ENCODE results near the gene DPYSL4.

DPYSL4 gene

GRCh38 chr10:132225073-132225848, 38.5 kb downstream of the DPYSL4 start:
- no peak for TF ChIP-seq EZH2phosphoT487 (IDR thresholded peaks at IDR 0.05; ENCODE audit: borderline replicate concordance, low read length)
- TF ChIP-seq, protein P1, sequence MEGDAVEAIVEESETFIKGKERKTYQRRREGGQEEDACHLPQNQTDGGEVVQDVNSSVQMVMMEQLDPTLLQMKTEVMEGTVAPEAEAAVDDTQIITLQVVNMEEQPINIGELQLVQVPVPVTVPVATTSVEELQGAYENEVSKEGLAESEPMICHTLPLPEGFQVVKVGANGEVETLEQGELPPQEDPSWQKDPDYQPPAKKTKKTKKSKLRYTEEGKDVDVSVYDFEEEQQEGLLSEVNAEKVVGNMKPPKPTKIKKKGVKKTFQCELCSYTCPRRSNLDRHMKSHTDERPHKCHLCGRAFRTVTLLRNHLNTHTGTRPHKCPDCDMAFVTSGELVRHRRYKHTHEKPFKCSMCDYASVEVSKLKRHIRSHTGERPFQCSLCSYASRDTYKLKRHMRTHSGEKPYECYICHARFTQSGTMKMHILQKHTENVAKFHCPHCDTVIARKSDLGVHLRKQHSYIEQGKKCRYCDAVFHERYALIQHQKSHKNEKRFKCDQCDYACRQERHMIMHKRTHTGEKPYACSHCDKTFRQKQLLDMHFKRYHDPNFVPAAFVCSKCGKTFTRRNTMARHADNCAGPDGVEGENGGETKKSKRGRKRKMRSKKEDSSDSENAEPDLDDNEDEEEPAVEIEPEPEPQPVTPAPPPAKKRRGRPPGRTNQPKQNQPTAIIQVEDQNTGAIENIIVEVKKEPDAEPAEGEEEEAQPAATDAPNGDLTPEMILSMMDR (IDR thresholded peaks at IDR 0.05; ENCODE audit: low read depth, low read length, poor library complexity, severe bottlenecking), result no peak

DNA sequence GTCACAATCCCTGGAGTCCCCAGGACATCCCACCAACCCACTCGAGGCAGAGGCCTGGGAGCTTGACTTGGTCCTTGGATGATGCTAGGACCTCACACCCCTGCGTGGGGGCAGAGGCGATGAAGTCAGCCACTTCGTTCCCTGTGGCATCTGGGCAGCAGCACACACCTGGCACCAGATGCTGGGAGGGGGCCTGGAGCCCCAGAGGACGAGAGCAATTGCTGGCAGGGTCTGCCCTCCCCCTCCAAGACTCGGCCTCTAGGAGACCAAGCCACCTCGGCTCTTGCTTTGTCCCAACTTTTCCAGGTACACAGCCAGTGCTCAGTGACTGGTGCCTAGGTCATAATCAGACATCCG, 39.1 kb downstream of the DPYSL4 start:
- Histone ChIP-seq H3K9me2 (replicated peaks; ENCODE audit: control insufficient read depth, low read length) (no peaks in the 10 kb centered on the region), H3K27ac (ENCODE audit: low read depth, low read length) (no peak overlapping the region), H3K4me3 (ENCODE audit: low read length) (no peak overlapping the region), H3K36me3 (ENCODE audit: control insufficient read depth, low read length) (no peaks in the 10 kb centered on the region), H4K20me1 (ENCODE audit: control insufficient read depth, insufficient read depth, low read depth, low read length) (no peaks in the 10 kb centered on the region), H3K4me1 (ENCODE audit: control insufficient read depth, low read length) (peaks cover 12% of the 10 kb centered on the region), H3F3A (ENCODE audit: control insufficient read depth, insufficient read depth) (no peaks in the 10 kb centered on the region), H3K9me3 (ENCODE audit: control insufficient read depth, insufficient read depth, low read length) (no peaks in the 10 kb centered on the region), H3K4me2 (ENCODE audit: low read length) (no peak overlapping the region), H3K27me3 (ENCODE audit: control insufficient read depth, low read length) (no peaks in the 10 kb centered on the region), H3K79me2 (ENCODE audit: control insufficient read depth, low read length) (no peaks in the 10 kb centered on the region)
- TF ChIP-seq, protein P1 (IDR thresholded peaks at IDR 0.05; ENCODE audit: low read depth, low read length, poor library complexity, severe bottlenecking), result no peak
- TF ChIP-seq EZH2phosphoT487 (IDR thresholded peaks at IDR 0.05; ENCODE audit: borderline replicate concordance, low read length), result no peak

More at GRCh38 chr10:132225073-132225848, 38.5 kb downstream of the DPYSL4 start:
- no peaks in the 10 kb centered on the region for H4K20me1 ChIP-seq (ENCODE audit: control insufficient read depth, insufficient read depth, low read depth, low read length)
- no peak overlapping the region for H3K4me2 ChIP-seq (ENCODE audit: low read length)
- no peaks in the 10 kb centered on the region for H3K27me3 ChIP-seq (ENCODE audit: control insufficient read depth, low read length)
- H3K27ac ChIP-seq (ENCODE audit: low read depth, low read length), result no peak overlapping the region
- peaks cover 10% of the 10 kb centered on the region for H3K4me1 ChIP-seq (ENCODE audit: control insufficient read depth, low read length)
- no peaks in the 10 kb centered on the region for H3K36me3 ChIP-seq (ENCODE audit: control insufficient read depth, low read length)
- no peaks in the 10 kb centered on the region for H3K9me3 ChIP-seq (ENCODE audit: control insufficient read depth, insufficient read depth, low read length)
- H3K4me3 ChIP-seq (ENCODE audit: low read length), result no peak overlapping the region
- H3K9me2 ChIP-seq (replicated peaks; ENCODE audit: control insufficient read depth, low read length), result no peaks in the 10 kb centered on the region
- no peaks in the 10 kb centered on the region for H3K79me2 ChIP-seq (ENCODE audit: control insufficient read depth, low read length)
- no peaks in the 10 kb centered on the region for H3F3A ChIP-seq (ENCODE audit: control insufficient read depth, insufficient read depth)

- H3K27me3 ChIP-seq (ENCODE audit: control insufficient read depth, low read length), result no peaks in the 10 kb centered on the region
Measured at GRCh38 chr10:132226586-132227405, 40.0 kb downstream of the DPYSL4 start.

More at GRCh38 chr10:132226586-132227405, 40.0 kb downstream of the DPYSL4 start:
- Histone ChIP-seq H4K20me1 (ENCODE audit: control insufficient read depth, insufficient read depth, low read depth, low read length) (no peaks in the 10 kb centered on the region), H3K9me2 (replicated peaks; ENCODE audit: control insufficient read depth, low read length) (no peaks in the 10 kb centered on the region), H3K4me3 (ENCODE audit: low read length) (no peak overlapping the region), H3K79me2 (ENCODE audit: control insufficient read depth, low read length) (no peaks in the 10 kb centered on the region), H3K27ac (ENCODE audit: low read depth, low read length) (no peak overlapping the region), H3K9me3 (ENCODE audit: control insufficient read depth, insufficient read depth, low read length) (no peaks in the 10 kb centered on the region), H3F3A (ENCODE audit: control insufficient read depth, insufficient read depth) (no peaks in the 10 kb centered on the region), H3K36me3 (ENCODE audit: control insufficient read depth, low read length) (no peaks in the 10 kb centered on the region), H3K4me1 (ENCODE audit: control insufficient read depth, low read length) (peaks cover 14% of the 10 kb centered on the region), H3K4me2 (ENCODE audit: low read length) (no peak overlapping the region)
- TF ChIP-seq, protein P1 (IDR thresholded peaks at IDR 0.05; ENCODE audit: low read depth, low read length, poor library complexity, severe bottlenecking), result no peak
- no peak for TF ChIP-seq EZH2phosphoT487 (IDR thresholded peaks at IDR 0.05; ENCODE audit: borderline replicate concordance, low read length)
